DND-41 (cell line): ENCODE measurements around the gene TRAP1.

Experiments used
- CTCF ChIP-seq: IDR thresholded peaks from 2 replicates; pipeline ENCODE4 v1.5.1; 2012; ENCODE audit warnings: borderline replicate concordance, low read length, moderate library complexity, mild to moderate bottlenecking; ENCODE audit not compliant: poor library complexity, severe bottlenecking; ENCODE audit errors: extremely low read depth
- EZH2 ChIP-seq: IDR thresholded peaks from 3 replicates; pipeline ENCODE4 v1.6.1; 2012; ENCODE audit warnings: borderline replicate concordance, low read depth, mild to moderate bottlenecking, moderate library complexity, low read length, inconsistent platforms; ENCODE audit not compliant: severe bottlenecking

- no peak for TF ChIP-seq CTCF
- TF ChIP-seq EZH2, result no peak
These were observed 74.8 kb downstream of the TRAP1 start for GRCh38 chr16:3642397-3643094.
